GM10266 (cell line): ENCODE results near the gene CXCL16.

Source experiments
- DNase-seq: peaks from one replicate; pipeline ENCODE4 v3.0.0; 2012; ENCODE audit errors: extremely low spot score
- TF ChIP-seq, protein P1 (sequence below): IDR thresholded peaks from 2 replicates; pipeline ENCODE4 v1.5.1; 2012; ENCODE audit warnings: mild to moderate bottlenecking, low read depth; ENCODE audit not compliant: control insufficient read depth, insufficient read depth; ENCODE audit errors: missing control alignments

The CXCL16 gene

DNA sequence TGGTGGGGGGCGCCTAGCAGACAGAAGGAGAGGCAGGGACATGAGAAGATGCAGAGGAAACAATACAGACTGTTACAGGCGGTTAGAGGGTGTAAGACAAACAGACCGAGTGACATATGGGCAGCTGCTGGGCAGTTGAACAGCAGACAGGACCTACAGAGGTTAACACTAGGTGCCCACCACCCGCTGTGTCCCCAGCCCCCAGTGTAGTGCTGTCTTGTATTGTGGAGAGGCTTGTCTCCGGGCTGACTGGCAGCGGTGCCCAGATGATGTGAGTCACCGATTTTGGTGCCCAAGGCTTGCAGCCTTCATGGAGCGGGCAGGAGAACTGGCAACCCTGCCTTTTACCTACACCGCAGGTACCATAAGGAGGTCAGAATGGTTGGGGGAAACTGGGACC lies 2.4 kb upstream of the CXCL16 start:
- no peak for DNase-seq

DNA sequence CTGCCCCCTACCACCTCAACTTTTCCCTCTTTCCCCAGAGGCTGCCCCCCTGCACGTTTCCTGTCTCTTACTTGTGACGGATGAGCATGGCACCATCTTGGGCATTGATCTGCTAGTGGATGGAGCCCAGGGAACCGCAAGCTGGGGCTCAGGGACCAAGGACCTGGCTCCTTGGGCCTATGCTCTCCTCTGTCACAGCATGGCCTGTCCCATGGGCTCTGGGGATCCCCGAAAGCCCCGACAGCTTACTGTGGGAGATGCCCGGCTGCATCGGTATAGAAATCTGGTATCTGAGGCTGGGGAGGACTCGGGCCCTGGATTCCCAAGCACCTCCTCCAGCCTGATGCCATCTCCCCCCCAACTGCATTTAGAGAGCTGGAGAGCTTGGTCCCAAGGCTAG lies 1.8 kb upstream of the CXCL16 start:
- TF ChIP-seq, protein P1, sequence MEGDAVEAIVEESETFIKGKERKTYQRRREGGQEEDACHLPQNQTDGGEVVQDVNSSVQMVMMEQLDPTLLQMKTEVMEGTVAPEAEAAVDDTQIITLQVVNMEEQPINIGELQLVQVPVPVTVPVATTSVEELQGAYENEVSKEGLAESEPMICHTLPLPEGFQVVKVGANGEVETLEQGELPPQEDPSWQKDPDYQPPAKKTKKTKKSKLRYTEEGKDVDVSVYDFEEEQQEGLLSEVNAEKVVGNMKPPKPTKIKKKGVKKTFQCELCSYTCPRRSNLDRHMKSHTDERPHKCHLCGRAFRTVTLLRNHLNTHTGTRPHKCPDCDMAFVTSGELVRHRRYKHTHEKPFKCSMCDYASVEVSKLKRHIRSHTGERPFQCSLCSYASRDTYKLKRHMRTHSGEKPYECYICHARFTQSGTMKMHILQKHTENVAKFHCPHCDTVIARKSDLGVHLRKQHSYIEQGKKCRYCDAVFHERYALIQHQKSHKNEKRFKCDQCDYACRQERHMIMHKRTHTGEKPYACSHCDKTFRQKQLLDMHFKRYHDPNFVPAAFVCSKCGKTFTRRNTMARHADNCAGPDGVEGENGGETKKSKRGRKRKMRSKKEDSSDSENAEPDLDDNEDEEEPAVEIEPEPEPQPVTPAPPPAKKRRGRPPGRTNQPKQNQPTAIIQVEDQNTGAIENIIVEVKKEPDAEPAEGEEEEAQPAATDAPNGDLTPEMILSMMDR: no peak

More for the DNA sequence above, 2.4 kb upstream of the CXCL16 start:
- TF ChIP-seq, protein P1: no peak

DNA sequence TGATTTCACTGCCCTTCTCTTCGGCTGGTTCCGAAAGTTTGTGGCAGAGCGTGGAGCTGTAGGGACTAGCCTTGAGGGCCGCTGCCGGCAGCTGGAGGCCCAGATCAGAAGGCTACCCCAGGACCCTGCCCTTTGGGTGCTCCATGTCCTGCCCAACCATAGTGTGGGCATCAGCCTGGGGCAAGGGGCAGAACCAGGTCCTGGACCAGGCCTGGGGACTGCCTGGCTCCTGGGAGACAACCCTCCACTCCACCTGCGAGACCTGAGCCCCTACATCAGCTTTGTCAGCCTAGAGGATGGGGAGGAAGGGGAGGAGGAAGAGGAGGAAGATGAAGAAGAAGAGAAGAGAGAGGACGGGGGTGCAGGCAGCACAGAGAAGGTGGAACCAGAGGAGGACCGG lies 856 bp upstream of the CXCL16 start:
- peak; percentile 27 for DNase-seq
- TF ChIP-seq, protein P1: no peak

More for the DNA sequence above, 1.8 kb upstream of the CXCL16 start:
- DNase-seq: no peak

DNA sequence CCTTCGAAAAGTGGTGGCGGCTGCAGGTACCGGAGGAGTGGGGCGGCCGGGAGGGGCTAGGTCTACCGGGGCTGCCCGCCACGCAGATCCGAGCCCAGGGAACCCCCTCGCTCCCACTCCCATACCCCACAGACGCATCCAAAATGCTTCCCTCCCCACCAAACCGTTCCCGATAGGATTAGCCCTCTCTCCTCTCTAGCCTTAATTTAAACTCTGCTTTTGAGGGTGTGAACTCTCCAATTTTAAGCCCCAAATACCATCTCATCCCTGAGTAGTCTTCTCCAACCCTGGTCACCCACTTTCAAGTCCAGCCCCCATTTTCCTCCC lies 260 bp upstream of the CXCL16 start:
- DNase-seq: no peak
- TF ChIP-seq, protein P1: no peak

DNA sequence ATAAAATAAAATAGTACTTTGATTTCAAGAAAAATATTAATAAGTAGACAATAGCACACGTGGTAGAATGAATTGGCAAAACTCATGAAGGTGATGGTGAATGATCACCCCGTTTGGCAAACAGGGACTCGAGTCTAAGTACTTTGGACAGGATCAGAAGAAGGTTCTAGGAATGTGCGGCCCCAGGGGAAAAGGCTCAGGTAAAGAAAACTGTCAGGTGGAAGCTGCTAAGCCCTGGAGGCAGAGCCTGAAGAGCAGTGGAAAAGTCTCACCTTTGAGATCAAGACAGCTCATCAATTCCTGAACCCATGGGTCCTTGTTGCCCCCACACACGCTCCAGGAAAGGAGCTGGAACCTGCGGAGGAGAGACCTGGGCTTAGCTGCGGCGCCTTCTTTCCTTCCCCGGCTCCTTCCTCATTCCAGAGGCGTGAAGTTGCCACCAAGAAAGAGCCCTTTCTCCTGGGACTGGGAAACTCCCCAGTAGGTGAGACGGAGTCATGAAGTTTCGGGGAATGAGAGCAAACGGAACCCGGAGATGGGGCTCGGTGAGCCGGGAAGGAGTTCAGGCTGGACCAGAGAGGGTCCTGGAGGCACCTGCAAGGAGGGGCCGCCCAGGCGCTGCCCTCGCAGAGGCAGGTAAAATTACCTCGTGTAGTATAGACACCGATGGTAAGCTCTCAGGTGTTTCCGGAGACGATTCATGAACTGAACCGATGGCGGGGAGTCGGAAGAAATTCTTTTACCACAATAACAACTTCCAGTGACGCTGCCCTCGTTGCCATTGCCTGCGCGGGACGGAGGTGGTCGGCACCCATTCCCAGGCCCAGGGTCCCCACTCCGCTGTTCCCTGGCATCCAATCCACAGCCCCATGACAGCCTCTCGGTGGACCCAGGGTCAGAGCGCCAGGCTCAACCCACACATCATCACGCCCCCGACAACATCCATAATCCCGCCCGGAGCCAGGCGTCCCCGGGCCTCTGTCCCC lies 1.3 kb downstream of the CXCL16 start:
- TF ChIP-seq, protein P1: no peak
- peak; percentile 45 for DNase-seq

DNA sequence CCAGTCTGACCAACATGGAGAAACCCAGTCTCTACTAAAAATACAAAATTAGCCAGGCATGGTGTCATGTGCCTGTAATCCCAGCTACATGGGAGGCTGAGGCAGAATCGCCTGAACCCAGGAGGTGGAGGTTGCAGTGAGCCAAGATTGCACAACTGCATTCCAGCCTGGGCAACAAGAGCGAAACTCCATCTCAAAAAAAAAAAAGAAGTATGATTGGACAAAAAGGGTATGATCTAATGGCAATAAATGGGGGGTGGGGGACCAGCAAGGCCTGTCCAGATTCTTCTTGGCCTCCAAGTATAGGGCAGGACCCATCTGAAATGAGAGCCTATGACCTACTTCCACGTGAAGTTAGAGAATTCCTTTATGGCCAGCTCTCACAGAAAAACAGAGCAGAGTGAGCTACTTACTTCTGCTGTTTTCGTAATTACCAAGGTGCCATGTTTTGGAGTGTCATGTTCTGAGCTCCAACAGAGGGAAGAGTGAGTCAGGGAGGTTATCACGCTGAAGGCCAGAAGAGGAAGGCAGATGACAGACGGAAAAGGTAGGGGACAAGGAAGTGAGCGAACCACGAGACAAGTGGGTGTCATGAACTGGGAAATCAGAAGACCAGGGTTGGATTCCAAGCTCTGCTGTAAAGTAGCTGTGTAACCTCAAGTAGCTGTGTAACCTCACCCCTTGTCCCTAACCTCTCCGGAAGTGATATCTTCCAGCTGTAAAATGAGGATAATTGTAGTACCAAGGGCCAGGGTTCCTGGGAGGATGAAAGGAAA lies 3.7 kb downstream of the CXCL16 start:
- TF ChIP-seq, protein P1: no peak
- no peak for DNase-seq
